ENCODE results near the gene MYL10.

Gene MYL10

DNA sequence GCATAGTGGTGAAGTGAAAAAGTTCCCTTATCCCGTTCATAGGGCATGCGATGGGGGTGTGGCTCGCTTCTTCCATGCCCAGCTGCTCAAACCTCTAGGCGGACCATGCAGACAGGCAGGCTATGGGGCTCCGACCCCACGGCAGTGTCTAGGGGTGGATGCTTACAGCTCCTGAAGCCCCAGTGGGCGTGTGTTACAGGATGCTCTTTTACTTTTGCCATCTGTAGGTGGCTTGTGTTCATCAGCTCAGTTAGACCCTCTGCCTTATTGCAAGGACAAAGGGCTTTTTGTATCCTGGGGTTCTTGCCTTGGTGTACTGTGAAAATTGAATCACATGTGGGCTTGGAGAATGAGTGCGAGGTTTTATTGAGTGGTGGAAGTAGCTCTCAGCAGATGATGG, at the start of gene MYL10:
Gene MYL10, minus strand, starts transcription at position 126 of the 400 bp plus-strand sequence. CDS start 178 bp downstream, outside the sequence.
- peak within 1 kb of the TSS in 1 of 3 experiments; percentile 39 for H3K4me3 Mint-ChIP-seq
- peak within 1 kb of the TSS; percentile 34 to 85 (median 78) for H3K27ac Mint-ChIP-seq
- H3K4me1 Mint-ChIP-seq, result peaks cover 62% of the 10 kb centered on the region
- no peaks in the 10 kb centered on the region for H3K36me3 Mint-ChIP-seq (ENCODE audit: low read depth)
- no peaks in the 10 kb centered on the region for H3K9me3 Mint-ChIP-seq
- TF ChIP-seq, protein P1, sequence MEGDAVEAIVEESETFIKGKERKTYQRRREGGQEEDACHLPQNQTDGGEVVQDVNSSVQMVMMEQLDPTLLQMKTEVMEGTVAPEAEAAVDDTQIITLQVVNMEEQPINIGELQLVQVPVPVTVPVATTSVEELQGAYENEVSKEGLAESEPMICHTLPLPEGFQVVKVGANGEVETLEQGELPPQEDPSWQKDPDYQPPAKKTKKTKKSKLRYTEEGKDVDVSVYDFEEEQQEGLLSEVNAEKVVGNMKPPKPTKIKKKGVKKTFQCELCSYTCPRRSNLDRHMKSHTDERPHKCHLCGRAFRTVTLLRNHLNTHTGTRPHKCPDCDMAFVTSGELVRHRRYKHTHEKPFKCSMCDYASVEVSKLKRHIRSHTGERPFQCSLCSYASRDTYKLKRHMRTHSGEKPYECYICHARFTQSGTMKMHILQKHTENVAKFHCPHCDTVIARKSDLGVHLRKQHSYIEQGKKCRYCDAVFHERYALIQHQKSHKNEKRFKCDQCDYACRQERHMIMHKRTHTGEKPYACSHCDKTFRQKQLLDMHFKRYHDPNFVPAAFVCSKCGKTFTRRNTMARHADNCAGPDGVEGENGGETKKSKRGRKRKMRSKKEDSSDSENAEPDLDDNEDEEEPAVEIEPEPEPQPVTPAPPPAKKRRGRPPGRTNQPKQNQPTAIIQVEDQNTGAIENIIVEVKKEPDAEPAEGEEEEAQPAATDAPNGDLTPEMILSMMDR (IDR thresholded peaks at IDR 0.05; ENCODE audit: unreplicated experiment in 3 of 3), result no peak
- H3K27me3 Mint-ChIP-seq (ENCODE audit: low read depth), result peaks cover 9% of the 10 kb centered on the region

DNA sequence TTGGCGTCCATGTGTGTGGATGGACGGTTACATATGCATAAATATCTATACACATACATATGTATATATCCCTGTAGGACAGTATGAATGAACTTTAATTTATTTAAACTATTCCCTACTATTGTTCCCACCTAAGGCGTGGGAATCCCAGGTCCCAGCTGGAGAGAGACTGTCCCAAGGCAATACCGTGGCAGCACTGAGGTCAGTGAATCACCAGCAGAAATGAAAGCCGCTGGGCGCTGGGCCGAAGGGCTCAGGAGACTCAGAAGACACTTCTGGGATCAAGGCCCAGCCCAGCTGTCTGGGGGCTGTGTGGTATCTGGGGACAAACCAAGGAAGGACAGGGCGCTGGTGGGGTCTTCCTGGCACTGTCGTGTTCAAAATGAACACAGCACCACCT, 49.6 kb upstream of the MYL10 start:
- Mint-ChIP-seq H3K4me3 (no peak overlapping the region), H3K36me3 (ENCODE audit: low read depth) (no peaks in the 10 kb centered on the region)

DNA sequence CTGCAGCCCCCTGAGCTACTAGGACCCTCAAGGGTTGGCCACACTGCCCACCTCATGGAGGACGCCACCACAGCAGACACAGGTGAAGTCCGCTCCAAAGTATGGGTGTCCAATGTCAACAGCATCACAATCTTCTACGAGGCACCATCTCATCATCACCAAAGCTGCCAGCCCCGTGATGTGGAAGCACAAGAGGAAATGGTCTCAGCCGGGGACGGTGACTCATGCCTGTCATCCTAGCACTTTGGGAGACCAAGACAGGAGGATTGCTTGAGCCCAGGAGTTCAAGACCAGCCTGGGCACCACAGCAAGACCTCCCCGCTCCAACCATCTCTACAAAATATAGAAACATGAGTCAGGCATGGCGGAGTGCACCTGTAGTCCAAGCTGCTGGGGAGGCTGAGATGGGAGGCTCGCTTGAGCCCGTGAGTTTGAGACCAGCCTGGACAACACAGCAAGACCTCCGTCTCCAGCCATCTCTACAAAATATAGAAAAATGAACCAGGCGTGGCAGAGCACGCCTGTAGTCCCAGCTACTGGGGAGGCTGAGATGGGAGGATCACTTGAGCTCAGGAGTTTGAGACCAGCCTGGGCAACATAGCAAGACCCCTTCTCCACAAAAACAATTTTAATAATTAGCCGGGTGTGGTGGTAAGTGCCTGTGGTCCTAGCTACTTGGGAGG, 48.8 kb upstream of the MYL10 start:
- TF ChIP-seq, protein P1 (IDR thresholded peaks at IDR 0.05; ENCODE audit: unreplicated experiment in 3 of 3), result no peak
- H3K27me3 Mint-ChIP-seq (ENCODE audit: low read depth), result no peaks in the 10 kb centered on the region
- no peaks in the 10 kb centered on the region for H3K9me3 Mint-ChIP-seq
- H3K4me3 Mint-ChIP-seq, result no peak overlapping the region
- H3K36me3 Mint-ChIP-seq (ENCODE audit: low read depth), result no peaks in the 10 kb centered on the region
- peak overlapping the region in 2 of 3 experiments; percentile 42 to 51 for H3K27ac Mint-ChIP-seq
- H3K4me1 Mint-ChIP-seq, result peaks cover 32% of the 10 kb centered on the region

More for the DNA sequence above, 49.6 kb upstream of the MYL10 start:
- TF ChIP-seq, protein P1 (IDR thresholded peaks at IDR 0.05; ENCODE audit: unreplicated experiment in 3 of 3), result no peak
- Mint-ChIP-seq H3K27me3 (ENCODE audit: low read depth) (no peaks in the 10 kb centered on the region), H3K4me1 (peaks cover 32% of the 10 kb centered on the region), H3K9me3 (no peaks in the 10 kb centered on the region), H3K27ac (peak overlapping the region in 2 of 3 experiments; percentile 51 to 76)

DNA sequence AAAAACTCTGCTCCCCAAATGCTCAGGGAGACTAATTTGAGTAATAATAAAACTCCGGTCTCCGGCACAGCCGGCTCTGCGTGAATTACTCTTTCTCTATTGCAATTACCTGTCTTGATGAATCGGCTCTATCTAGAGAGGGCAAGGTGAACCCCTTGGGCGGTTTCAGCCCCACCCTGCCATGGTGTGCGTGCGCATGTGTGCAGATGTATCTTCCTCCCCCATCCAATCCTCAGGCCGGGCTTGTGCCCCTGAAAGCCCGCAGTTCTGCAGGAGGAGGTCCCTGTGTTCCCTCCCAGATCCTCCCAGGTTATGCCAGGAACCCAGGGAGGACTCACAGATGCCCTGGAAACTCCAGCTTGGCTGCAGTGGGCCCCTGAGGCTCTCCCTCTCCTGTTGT, 48.3 kb upstream of the MYL10 start:
- Mint-ChIP-seq H3K9me3 (no peaks in the 10 kb centered on the region), H3K27ac (peak overlapping the region; percentile 28 to 43 (median 42)), H3K4me1 (peaks cover 35% of the 10 kb centered on the region), H3K36me3 (ENCODE audit: low read depth) (no peaks in the 10 kb centered on the region), H3K4me3 (peak overlapping the region in 1 of 3 experiments; percentile 6), H3K27me3 (ENCODE audit: low read depth) (no peaks in the 10 kb centered on the region)
- TF ChIP-seq, protein P1 (IDR thresholded peaks at IDR 0.05; ENCODE audit: unreplicated experiment in 3 of 3), result no peak

DNA sequence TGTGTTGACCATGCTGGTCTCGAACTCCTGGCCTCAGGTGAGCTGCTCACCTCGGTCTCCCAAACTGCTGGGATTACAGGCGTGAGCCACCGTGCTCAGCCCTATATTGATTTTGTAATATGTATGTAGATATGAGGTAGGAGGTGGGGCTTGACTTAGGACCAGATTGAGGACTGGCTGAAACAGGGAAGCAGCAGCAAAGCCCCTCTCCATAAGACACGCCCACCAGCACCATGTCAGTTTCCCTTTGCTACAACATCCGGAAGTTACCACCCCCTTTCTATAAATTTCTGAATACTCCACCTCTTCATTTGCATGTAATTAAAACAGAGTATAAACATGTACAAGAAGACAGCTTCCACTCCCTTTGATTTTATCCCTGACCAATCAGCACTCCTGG, 47.9 kb upstream of the MYL10 start:
- peak overlapping the region; percentile 28 to 43 (median 42) for H3K27ac Mint-ChIP-seq
- peaks cover under 1% of the 10 kb centered on the region for H3K27me3 Mint-ChIP-seq (ENCODE audit: low read depth)
- H3K4me1 Mint-ChIP-seq, result peaks cover 38% of the 10 kb centered on the region
- TF ChIP-seq, protein P1 (IDR thresholded peaks at IDR 0.05; ENCODE audit: unreplicated experiment in 3 of 3), result no peak
- H3K36me3 Mint-ChIP-seq (ENCODE audit: low read depth), result no peaks in the 10 kb centered on the region
- no peaks in the 10 kb centered on the region for H3K9me3 Mint-ChIP-seq
- peak overlapping the region in 1 of 3 experiments; percentile 6 for H3K4me3 Mint-ChIP-seq
